HT-29 (cell line): Measurements from ENCODE around the gene H1-8. TPM values are rescaled to one million over a fixed set of nuclear protein-coding genes. Genes with fewer than 3 reads are reported as not detected.
"Not testable (repeated sequence)": the region's sequence is repeated elsewhere in the genome, so short reads cannot be mapped to it uniquely, and the experiment has no call there.

Experiments
- DNase-seq: peaks from one replicate; pipeline ENCODE4 v3.0.0-alpha.2; 2015; ENCODE audit warnings: low spot score
- total RNA-seq: library from RNA; depleted of rRNA; stranded (reverse); fragments of >200 nt; shearing (Covaris generic); gene quantifications from 2 replicates; pipeline ENCODE4 v1.2.3, GENCODE V29; 2014

The H1-8 gene
- total RNA-seq, 1 experiment from 2014 or later, result not detected

DNA sequence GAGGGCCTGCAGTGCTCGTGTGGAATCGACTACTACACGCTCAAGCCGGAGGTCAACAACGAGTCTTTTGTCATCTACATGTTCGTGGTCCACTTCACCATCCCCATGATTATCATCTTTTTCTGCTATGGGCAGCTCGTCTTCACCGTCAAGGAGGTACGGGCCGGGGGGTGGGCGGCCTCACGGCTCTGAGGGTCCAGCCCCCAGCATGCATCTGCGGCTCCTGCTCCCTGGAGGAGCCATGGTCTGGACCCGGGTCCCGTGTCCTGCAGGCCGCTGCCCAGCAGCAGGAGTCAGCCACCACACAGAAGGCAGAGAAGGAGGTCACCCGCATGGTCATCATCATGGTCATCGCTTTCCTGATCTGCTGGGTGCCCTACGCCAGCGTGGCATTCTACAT, 10.7 kb upstream of the H1-8 start:
- no peak for DNase-seq

DNA sequence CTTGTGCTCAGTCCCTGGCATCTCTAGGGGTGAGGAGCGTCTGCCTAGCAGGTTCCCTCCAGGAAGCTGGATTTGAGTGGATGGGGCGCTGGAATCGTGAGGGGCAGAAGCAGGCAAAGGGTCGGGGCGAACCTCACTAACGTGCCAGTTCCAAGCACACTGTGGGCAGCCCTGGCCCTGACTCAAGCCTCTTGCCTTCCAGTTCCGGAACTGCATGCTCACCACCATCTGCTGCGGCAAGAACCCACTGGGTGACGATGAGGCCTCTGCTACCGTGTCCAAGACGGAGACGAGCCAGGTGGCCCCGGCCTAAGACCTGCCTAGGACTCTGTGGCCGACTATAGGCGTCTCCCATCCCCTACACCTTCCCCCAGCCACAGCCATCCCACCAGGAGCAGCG, 9.6 kb upstream of the H1-8 start:
- DNase-seq, result no peak

DNA sequence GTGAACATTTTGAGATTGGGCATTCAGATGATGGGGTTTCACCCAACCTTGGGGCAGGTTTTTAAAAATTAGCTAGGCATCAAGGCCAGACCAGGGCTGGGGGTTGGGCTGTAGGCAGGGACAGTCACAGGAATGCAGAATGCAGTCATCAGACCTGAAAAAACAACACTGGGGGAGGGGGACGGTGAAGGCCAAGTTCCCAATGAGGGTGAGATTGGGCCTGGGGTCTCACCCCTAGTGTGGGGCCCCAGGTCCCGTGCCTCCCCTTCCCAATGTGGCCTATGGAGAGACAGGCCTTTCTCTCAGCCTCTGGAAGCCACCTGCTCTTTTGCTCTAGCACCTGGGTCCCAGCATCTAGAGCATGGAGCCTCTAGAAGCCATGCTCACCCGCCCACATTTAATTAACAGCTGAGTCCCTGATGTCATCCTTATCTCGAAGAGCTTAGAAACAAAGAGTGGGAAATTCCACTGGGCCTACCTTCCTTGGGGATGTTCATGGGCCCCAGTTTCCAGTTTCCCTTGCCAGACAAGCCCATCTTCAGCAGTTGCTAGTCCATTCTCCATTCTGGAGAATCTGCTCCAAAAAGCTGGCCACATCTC, 8.4 kb upstream of the H1-8 start:
- DNase-seq, result no peak

DNA sequence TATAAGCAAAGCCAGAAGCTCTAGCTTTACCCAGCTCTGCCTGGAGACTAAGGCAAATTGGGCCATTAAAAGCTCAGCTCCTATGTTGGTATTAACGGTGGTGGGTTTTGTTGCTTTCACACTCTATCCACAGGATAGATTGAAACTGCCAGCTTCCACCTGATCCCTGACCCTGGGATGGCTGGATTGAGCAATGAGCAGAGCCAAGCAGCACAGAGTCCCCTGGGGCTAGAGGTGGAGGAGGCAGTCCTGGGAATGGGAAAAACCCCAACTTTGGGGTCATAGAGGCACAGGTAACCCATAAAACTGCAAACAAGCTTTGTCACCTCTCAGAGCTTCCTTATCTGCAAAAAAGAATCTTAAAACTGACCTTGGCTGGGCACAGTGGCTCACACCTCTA, 7.9 kb upstream of the H1-8 start:
- DNase-seq, result no peak

DNA sequence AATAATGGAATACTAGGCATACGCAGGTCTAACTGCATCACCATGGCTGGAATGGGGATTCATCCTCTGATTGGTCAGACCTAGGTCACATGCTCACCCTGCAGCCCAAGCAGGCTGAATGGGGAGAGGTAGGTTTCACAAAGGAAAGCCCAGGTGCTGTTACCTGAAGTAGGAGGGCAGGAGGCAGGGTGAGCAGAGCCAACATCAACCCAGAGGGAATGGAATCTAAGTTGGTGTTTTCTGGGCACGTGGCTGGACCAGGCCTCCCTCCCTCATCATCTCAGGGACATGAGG, 6.7 kb upstream of the H1-8 start:
- DNase-seq, result no peak

DNA sequence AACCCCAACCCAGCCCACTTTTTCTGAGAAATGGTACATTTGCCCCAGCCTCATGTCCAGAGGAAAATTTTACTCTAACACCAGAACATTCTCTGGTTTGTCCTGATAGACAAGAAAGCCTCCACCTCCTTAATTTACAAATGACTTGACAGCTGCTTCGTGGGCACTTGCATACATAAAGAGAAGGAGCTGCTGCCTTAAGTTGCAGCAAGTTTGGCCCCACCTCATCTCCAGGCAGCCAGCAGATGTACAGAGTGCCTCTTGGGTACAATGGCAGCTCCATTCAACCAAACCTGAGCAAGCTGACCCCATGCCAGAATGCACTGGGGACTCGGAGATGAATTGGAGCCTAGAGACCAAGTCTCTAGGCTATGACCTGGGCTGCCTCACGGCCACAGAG, 6.2 kb upstream of the H1-8 start:
- no peak for DNase-seq

DNA sequence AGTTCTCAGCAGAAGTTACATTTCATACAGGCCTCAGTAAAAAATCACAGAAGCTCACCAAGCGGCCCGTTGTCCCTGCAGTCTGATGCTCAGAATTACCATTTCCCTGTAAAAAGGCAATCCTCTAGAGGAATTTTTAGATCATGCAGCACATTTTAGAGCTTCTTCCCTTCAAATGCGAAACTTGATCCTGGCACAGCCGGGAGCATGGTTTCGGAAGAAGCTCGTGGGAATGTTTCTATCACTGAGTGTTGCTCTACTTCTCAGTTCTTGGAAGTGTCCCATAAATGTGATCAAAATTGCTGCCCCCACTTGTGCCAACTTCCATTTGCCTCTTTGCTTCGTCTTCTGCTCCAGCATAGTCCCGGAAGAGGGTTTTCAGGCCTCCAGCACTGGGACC, 3.8 kb upstream of the H1-8 start:
- DNase-seq, result no peak

DNA sequence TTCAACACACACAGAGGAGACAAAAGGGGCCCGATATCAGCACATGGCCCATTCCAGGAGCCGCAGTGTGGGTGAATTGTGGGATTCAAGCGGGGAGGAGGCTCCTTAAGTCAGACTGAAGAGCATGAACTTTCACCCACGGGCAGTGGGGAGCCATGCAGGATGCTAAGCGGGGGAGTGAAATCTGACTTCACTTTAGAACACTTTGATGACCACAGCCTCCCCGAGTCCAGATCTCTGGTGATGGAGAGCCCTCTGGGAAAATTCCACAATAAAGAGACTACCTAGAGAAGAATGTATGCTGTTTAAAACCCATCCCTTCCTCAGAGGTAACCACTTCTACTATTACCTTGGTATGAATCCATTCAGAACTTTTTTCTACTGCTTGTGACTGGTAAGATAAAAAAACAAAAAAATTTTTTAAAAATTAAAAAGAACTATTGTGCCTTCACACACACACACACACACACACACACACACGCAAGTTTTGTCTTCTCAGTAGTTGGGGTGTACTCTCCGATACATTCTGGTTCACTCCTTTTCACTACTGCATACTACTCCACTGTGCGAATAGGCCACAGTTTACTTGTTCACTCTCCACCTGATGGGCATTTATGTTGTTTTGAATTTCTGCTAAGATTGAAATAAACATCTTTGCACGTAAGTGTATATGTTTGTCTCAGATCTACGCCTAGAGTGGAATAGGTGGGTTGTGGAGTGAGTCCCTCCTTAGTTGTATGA, 2.0 kb upstream of the H1-8 start:
- no peak for DNase-seq

DNA sequence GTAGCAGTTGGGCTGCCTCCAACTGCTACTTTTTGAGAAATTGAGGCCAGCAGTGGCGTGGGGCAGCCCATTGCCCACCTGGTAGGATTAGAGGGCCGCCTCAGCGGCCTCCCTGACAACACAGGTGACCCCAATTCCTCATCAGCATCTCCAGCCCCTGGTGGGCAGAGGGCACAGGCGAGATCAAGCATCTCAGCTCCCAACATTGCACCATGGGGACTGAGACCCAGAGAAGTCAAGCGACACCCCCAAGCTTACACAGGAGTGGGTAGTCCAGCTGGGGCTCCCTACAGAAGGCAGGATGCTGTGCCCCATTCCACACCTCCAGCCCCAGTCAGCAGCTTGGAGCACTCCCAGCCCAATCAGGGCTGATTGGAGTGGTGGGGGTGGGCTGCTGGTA, 228 bp upstream of the H1-8 start:
- no peak for DNase-seq

DNA sequence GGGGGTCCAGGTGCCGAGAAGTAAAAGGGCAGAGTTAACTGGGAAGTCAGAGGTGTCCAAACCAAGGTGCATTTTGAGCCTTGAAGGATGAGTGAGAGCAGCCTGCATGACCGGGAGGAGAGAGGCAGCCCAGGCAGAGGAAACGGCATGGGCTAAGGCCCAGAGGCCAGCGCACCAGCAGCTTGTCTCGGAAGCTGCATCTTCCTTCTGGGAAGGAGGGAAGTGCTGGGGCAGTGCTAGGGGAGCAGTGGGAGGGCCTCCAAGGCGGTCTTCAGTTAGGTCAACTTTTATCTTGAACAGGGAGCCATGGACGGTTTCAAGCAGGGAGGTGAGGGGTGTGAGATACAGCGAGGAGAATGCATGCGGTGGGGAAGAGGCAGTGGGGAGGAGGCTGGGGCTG, 1.0 kb downstream of the H1-8 start:
- DNase-seq, result no peak

DNA sequence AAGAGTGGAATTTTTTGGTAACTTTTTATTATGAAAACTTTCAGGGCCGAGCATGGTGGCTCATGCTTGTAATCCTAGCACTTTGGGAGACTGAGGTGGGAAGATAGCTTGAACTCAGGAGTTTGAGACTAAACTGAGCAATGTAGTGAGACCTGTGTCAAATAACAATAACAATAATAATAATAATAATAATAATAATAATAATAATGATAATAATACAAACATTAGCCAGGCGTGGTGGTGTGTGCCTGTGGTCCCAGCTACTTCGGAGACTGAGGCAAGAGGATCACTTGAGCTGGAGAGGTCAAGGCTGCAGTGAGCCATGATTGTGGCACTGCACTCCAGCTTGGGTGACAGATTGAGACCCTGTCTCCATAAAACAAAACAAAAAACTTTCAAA, 3.0 kb downstream of the H1-8 start:
- DNase-seq, result not testable (repeated sequence)

DNA sequence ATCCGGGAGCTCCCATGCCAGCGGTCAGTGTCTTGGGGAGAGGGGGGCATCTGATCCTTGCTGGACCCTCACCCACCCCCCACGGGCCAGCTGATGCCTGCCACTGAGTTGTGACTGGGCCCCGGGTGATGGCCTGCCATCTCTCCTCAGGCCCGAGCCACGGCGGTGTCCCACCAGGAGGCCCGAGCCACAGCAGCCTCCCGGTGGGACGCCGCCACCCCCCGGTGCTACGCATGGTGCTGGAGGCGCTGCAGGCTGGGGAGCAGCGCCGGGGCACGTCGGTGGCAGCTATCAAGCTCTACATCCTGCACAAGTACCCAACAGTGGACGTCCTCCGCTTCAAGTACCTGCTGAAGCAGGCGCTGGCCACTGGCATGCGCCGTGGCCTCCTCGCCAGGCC, 4.3 kb downstream of the H1-8 start:
- DNase-seq, result no peak

DNA sequence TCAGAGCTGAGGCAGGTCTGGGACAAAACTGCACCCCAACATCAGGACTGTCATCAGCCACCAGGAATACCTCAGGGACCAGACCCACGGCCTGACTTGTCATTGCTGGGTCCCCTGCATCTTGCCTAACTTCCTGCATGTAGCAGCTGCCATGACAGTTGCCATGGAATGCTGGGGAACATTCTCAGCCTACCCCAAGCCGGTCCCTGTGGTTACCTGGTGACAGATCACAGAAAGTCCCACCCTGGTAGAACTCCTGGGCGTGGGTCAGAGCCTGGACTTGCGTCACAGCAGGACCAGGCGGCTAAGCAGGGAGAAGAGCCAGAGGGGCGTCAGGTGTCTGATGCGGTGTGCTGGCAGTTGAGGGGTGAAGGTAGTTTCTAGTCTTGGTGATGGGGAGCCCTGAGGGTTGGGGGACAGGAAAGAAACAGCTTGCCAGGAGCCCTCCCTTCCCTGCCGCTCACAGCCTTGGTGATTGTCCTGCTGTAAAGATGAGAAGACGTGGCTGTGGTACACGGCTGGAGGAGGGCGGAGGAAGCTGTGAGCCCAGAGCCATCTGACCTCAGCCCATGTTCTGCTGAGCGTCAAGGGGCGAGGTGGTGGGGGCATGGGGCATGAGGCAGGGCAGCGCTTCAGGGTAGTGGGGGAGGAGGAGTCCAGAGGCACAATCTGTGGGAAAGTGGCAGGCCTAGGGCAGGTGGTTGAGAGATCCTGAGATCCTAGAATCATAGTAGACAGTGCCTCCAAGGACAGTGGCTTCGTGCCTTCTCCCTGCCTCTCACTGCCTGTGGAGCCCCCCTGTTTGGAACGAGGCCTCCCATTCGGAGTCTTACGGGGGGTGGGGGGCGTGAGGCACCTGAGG, 5.4 kb downstream of the H1-8 start:
- DNase-seq, result no peak

DNA sequence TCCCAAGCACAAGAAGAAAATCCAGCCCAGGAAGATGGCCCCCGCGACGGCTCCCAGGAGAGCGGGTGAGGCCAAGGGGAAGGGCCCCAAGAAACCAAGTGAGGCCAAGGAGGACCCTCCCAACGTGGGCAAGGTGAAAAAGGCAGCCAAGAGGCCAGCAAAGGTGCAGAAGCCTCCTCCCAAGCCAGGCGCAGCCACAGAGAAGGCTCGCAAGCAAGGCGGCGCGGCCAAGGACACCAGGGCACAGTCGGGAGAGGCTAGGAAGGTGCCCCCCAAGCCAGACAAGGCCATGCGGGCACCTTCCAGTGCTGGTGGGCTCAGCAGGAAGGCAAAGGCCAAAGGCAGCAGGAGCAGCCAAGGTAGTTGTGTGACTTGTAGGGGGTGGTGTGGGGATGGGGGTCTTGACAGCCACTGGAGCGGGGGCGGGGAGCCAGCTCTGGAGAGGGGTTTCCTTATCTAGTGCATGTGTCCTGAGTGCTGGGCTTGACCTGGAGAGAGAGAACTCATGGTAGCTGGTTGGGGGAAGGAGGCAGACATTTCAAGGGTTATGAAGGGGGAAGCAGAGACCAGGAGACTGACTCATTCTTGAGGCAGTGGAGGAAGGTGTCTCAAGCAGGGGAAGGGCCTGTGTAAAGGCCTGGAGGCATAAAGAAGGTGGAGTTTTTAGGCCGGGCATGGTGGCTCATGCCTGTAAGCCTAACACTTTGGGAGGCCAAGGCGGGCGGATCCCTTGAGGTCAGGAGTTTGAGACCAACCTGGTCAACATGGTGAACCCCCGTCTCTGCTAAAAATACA, 6.2 kb downstream of the H1-8 start:
- no peak for DNase-seq

DNA sequence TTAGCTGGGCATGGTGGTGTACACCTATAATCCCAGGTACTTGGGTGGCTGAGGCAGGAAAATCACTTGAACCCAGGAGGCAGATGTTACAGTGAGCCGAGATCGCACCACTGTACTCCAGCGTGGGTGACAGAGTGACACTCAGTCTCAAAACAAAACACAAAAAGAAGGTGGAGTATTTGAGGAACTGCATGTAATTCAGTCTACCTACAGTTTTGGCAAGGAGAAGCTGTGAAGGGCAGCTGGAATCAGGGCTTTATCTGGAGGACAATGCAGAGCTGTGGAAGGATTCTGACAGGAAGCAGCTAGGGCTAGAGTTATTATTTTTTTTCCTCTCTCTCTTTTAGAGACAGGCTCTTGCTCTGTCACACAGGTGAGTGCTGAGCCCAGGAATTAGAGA, 6.8 kb downstream of the H1-8 start:
- no peak for DNase-seq

DNA sequence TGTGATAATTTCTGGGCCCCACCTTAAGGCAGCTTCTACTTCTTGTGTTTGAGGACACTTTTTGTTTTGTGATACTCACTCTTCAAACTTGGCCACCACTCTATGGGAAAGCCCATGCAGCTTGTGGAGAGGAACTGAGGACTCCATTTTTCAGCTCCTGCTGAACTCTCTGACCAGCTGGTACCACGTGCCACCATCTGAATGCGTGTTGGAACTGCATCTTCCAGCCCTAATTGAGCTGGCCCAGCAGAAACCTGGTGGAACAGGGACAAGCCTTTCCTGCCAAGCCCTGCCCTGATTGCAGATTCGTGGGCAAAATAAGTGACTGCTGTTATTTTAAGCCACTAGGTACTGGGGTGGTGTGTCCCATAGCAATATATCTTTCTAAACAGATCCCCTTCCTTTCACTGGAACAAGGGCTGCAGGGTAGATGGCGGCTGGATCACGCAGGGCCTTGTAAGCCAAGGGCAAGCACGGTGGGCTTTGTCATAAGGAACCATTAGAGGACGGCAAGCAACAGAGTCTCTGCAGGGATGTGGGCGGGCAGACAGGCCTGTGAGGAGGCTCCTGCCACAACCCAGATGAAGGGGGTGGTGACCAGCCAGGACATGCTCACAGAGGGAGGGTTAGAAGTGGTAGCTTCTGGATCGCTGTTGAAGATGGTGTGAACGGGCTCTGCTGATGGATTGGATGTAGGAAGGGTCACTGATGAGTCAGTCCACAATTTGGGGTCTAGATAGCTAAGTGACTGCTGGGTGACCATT, 9.5 kb downstream of the H1-8 start:
- DNase-seq, result no peak

DNA sequence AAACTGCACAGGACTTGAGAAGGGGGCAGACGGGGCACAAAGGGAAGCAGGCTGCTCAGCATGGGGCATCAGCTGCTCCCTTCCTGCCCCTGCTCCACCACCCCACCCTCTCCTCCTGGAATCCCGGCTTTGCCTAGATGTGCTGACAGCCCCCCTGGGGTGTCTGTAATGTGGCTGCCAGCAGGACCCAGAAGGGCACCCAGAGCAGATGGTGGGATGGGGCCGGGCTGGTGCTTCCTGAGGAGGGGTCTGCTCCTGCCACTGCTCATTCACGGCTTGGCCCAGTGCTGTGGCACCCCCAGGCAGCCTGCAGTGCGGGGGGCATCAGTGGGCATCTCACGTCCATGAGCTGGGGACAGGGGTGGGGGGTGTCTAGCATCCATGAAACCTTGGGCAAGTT, 10.2 kb downstream of the H1-8 start:
- DNase-seq, result no peak

DNA sequence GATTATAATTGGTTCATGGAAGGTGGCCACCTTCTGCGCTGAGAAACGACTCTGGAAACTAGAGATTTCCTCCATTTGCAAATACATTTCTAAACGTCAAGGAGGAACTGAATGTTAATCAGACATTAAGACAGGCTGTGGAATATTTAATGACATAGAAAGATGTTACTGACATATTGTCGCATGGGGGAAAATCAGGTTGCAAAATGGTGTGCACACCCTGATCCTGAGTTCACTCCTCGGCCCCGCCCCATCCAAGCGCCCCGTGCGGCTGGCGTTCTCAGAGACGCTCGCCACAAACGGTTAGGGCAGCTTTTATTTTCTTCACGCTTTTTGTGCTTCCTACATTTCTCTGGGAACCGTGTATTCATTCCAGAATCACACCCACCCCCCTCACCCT, 10.7 kb downstream of the H1-8 start:
- no peak for DNase-seq

DNA sequence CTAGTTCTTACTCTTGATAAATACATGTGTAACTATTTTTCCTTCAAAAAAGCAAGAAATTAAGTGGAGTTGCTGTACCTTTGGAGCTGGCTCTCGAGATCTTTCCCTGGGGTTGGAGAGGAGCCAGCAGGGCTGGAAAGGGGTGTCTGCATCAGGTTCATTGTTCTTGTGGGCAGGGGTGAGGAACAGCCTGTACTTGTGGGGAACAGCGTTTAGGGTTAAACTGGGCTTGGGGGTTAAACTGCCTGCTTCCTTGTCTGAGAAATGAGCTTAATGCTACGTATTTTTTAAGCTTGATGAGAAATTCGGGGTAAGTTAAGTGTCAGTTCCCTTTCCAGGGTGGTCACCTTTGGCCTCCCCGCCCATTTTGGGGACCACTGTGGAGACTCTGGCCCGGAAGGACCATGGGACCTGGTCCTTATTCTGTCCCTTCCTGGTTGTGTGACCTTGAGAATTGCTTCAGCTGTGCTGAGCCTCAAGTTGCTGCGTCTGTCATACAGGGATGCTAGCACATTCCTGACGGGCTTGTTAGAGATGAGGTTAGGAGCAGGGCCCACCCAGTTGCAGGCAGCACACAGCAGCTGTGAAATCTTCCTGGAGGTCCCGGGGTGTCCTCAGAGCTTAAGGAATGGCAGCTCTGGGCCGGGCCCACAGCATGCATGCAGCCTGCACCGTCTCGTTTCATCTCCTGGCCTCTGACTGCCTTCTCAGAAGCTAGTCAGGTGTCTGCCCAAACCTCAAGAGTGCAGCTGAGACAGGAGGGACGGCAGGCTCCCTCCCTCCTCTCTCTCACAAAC, 11.6 kb downstream of the H1-8 start:
- DNase-seq, result no peak

DNA sequence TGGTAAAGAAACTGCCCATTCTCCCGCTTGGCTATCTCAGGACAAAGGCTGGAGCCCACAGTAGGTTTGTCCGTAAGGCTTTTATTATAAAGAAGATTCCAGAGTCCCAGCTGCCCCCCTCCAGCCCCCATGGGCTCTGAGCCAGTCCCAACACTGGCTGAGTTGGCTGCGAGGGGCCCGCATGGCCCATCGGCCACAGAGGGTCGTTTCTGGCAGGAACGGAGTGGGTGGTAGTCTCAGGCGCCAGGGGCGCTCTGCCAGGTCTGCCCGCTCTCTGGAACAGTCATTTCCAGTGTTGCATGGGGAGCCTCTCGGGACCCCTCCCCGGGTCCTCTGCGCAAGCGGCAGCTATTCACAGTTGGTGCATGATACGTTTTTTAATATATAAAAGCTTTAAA, 12.2 kb downstream of the H1-8 start:
- no peak for DNase-seq
